Measurements from ENCODE around the gene QKI.
"Not testable (repeated sequence)": the region's sequence is repeated elsewhere in the genome, so short reads cannot be mapped to it uniquely, and the experiment has no call there.

Gene QKI

GRCh38 chr6:163438298-163438939 lies 23.9 kb downstream of the QKI start:
- Histone ChIP-seq H3K79me2 (peaks cover 48% of the 10 kb centered on the region), H3K9me3 (ENCODE audit: control insufficient read depth, low read length) (no peaks in the 10 kb centered on the region), H3K27me3 (ENCODE audit: control insufficient read depth, insufficient read depth, low read length) (no peaks in the 10 kb centered on the region), H3K4me3 (ENCODE audit: low read depth, low read length) (no peak overlapping the region), H2AFZ (no peak overlapping the region), H3K4me2 (ENCODE audit: low read length) (no peak overlapping the region), H3K4me1 (no peaks in the 10 kb centered on the region), H3K36me3 (ENCODE audit: control insufficient read depth, insufficient read depth, low read length) (no peaks in the 10 kb centered on the region), H3K9ac (no peak overlapping the region), H3K27ac (no peak overlapping the region)
- TF ChIP-seq CTCF (IDR thresholded peaks at IDR 0.05): no peak

- H3K27ac ChIP-seq: no peak overlapping the region
- no peaks in the 10 kb centered on the region for H3K9me3 ChIP-seq (ENCODE audit: control insufficient read depth, low read length)
- H3K4me3 ChIP-seq (ENCODE audit: low read depth, low read length): no peak overlapping the region
- H3K4me2 ChIP-seq (ENCODE audit: low read length): no peak overlapping the region
- no peaks in the 10 kb centered on the region for H3K4me1 ChIP-seq
- no peak overlapping the region for H2AFZ ChIP-seq
- no peak overlapping the region for H3K9ac ChIP-seq
- TF ChIP-seq CTCF (IDR thresholded peaks at IDR 0.05): no peak
- no peaks in the 10 kb centered on the region for H3K36me3 ChIP-seq (ENCODE audit: control insufficient read depth, insufficient read depth, low read length)
- peaks cover 47% of the 10 kb centered on the region for H3K79me2 ChIP-seq
- H3K27me3 ChIP-seq (ENCODE audit: control insufficient read depth, insufficient read depth, low read length): no peaks in the 10 kb centered on the region
Observed at GRCh38 chr6:163438940-163439335, 24.4 kb downstream of the QKI start.

GRCh38 chr6:163439390-163439789 lies 24.9 kb downstream of the QKI start:
- not testable (repeated sequence) for H3K36me3 ChIP-seq (ENCODE audit: control insufficient read depth, insufficient read depth, low read length); H3K27me3 ChIP-seq (ENCODE audit: control insufficient read depth, insufficient read depth, low read length); H3K27ac ChIP-seq; H3K4me1 ChIP-seq; H3K9ac ChIP-seq; H3K4me3 ChIP-seq (ENCODE audit: low read depth, low read length); H3K4me2 ChIP-seq (ENCODE audit: low read length); H3K9me3 ChIP-seq (ENCODE audit: control insufficient read depth, low read length); H2AFZ ChIP-seq
- H3K79me2 ChIP-seq: peaks cover 48% of the 10 kb centered on the region

- no peaks in the 10 kb centered on the region for H3K27me3 ChIP-seq (ENCODE audit: control insufficient read depth, insufficient read depth, low read length)
- no peaks in the 10 kb centered on the region for H3K9me3 ChIP-seq (ENCODE audit: control insufficient read depth, low read length)
- H3K9ac ChIP-seq: no peak overlapping the region
- no peak overlapping the region for H2AFZ ChIP-seq
- TF ChIP-seq CTCF (IDR thresholded peaks at IDR 0.05): no peak
- H3K4me2 ChIP-seq (ENCODE audit: low read length): no peak overlapping the region
- no peaks in the 10 kb centered on the region for H3K36me3 ChIP-seq (ENCODE audit: control insufficient read depth, insufficient read depth, low read length)
- H3K4me1 ChIP-seq: no peaks in the 10 kb centered on the region
- H3K27ac ChIP-seq: no peak overlapping the region
- peaks cover 48% of the 10 kb centered on the region for H3K79me2 ChIP-seq
- H3K4me3 ChIP-seq (ENCODE audit: low read depth, low read length): no peak overlapping the region
Observed at GRCh38 chr6:163439997-163440396, 25.5 kb downstream of the QKI start.

GRCh38 chr6:163442336-163442735 lies 27.8 kb downstream of the QKI start:
- Histone ChIP-seq H2AFZ (no peak overlapping the region), H3K9me3 (ENCODE audit: control insufficient read depth, low read length) (no peaks in the 10 kb centered on the region), H3K27ac (no peak overlapping the region), H3K79me2 (peaks cover 43% of the 10 kb centered on the region), H3K9ac (no peak overlapping the region), H3K27me3 (ENCODE audit: control insufficient read depth, insufficient read depth, low read length) (no peaks in the 10 kb centered on the region), H3K4me2 (ENCODE audit: low read length) (no peak overlapping the region), H3K4me1 (no peaks in the 10 kb centered on the region), H3K36me3 (ENCODE audit: control insufficient read depth, insufficient read depth, low read length) (no peaks in the 10 kb centered on the region), H3K4me3 (ENCODE audit: low read depth, low read length) (no peak overlapping the region)
- no peak for TF ChIP-seq CTCF (IDR thresholded peaks at IDR 0.05)

Data from parathyroid adenoma (tissue), 2 donors.